ENCODE measurements around the gene ZCWPW1.
"Not testable (repeated sequence)": the region's sequence is repeated elsewhere in the genome, so short reads cannot be mapped to it uniquely, and the experiment has no call there.

The ZCWPW1 gene

GRCh38 chr7:100373261-100373831 is 55.2 kb downstream of the ZCWPW1 start, which contains the start of gene PILRA:
Gene PILRA (plus strand): TSS chr7:100373487. CDS start chr7:100373657, 170 bp downstream.
- DNase-seq (ENCODE audit: low read depth), result no peak

GRCh38 chr7:100372694-100373093 is 55.8 kb downstream of the ZCWPW1 start:
- DNase-seq (ENCODE audit: low read depth), result no peak

- DNase-seq (ENCODE audit: low read depth), result no peak
These were observed 56.2 kb downstream of the ZCWPW1 start for GRCh38 chr7:100372256-100372655.

GRCh38 chr7:100371561-100372171 is 56.8 kb downstream of the ZCWPW1 start:
- no peak for DNase-seq (ENCODE audit: low read depth)

- DNase-seq (ENCODE audit: low read depth), result no peak
These were observed 57.8 kb downstream of the ZCWPW1 start for GRCh38 chr7:100370746-100371145.

- DNase-seq (ENCODE audit: low read depth), result no peak
These were observed 58.2 kb downstream of the ZCWPW1 start for GRCh38 chr7:100370303-100370702.

GRCh38 chr7:100369105-100369504 is 59.4 kb downstream of the ZCWPW1 start:
- DNase-seq (ENCODE audit: low read depth), result no peak

- DNase-seq (ENCODE audit: low read depth), result no peak
These were observed 60.6 kb downstream of the ZCWPW1 start for GRCh38 chr7:100367676-100368613.

GRCh38 chr7:100367251-100367620 is 61.3 kb downstream of the ZCWPW1 start:
- DNase-seq (ENCODE audit: low read depth), result no peak

- no peak for DNase-seq (ENCODE audit: low read depth)
These were observed 61.9 kb downstream of the ZCWPW1 start for GRCh38 chr7:100366411-100367250.

- DNase-seq (ENCODE audit: low read depth), result not testable (repeated sequence)
These were observed 62.5 kb downstream of the ZCWPW1 start for GRCh38 chr7:100365998-100366367.

GRCh38 chr7:100364480-100364879 is 64.0 kb downstream of the ZCWPW1 start:
- no peak for DNase-seq (ENCODE audit: low read depth)

GRCh38 chr7:100363797-100364196 is 64.7 kb downstream of the ZCWPW1 start:
- not testable (repeated sequence) for DNase-seq (ENCODE audit: low read depth)

- DNase-seq (ENCODE audit: low read depth), result no peak
These were observed 65.4 kb downstream of the ZCWPW1 start for GRCh38 chr7:100363098-100363497.

- DNase-seq (ENCODE audit: low read depth), result no peak
These were observed 68.2 kb downstream of the ZCWPW1 start for GRCh38 chr7:100360135-100360854.

- DNase-seq (ENCODE audit: low read depth), result no peak
These were observed 69.7 kb downstream of the ZCWPW1 start for GRCh38 chr7:100358857-100359212.

GRCh38 chr7:100358027-100358856 is 70.3 kb downstream of the ZCWPW1 start, which contains the start of gene PILRB:
Gene PILRB (plus strand): TSS chr7:100358117. CDS start chr7:100358303, 186 bp downstream.
- no peak for DNase-seq (ENCODE audit: low read depth)

- DNase-seq (ENCODE audit: low read depth), result no peak
These were observed 71.4 kb downstream of the ZCWPW1 start for GRCh38 chr7:100357131-100357561.

GRCh38 chr7:100356416-100357068 is 72.0 kb downstream of the ZCWPW1 start:
- no peak for DNase-seq (ENCODE audit: low read depth)
